Ramos (cell line): ENCODE measurements around the gene RGL2.
"Not testable (repeated sequence)": the region's sequence is repeated elsewhere in the genome, so short reads cannot be mapped to it uniquely, and the experiment has no call there.

Experiments
- in situ Hi-C: fragments of 300-500 bp; cut with MboI; formaldehyde crosslinking; loops from one replicate; pipeline ENCODE4 v1.14.3; 2022; ENCODE audit warnings: low sequenced_read_pairs; ENCODE audit not compliant: unreplicated experiment

RGL2 gene

GRCh38 chr6:33294086-33294823 lies 4.5 kb downstream of the RGL2 start:
- in situ Hi-C loops, result no loop called here

- in situ Hi-C loops, result no loop called here
Measured at GRCh38 chr6:33292996-33293682, 5.6 kb downstream of the RGL2 start.

GRCh38 chr6:33290459-33290858 lies 8.3 kb downstream of the RGL2 start:
- in situ Hi-C loops, result no loop called here

GRCh38 chr6:33289784-33290315 lies 8.9 kb downstream of the RGL2 start:
- in situ Hi-C loops, result no loop called here

- in situ Hi-C loops, result no loop called here
Measured at GRCh38 chr6:33288921-33289783, 9.6 kb downstream of the RGL2 start, which contains the start of the genes PFDN6 and WDR46. TSS of gene PFDN6 (plus strand) at chr6:33289601. CDS start at chr6:33289857, 256 bp downstream. TSS of gene WDR46 (minus strand) at chr6:33289239. CDS start at chr6:33289170, 69 bp downstream.

- in situ Hi-C loops, result no loop called here
Measured at GRCh38 chr6:33288141-33288920, 10.4 kb downstream of the RGL2 start.

GRCh38 chr6:33286946-33287914 lies 11.5 kb downstream of the RGL2 start:
- in situ Hi-C loops, result no loop called here

GRCh38 chr6:33285214-33285613 lies 13.5 kb downstream of the RGL2 start:
- in situ Hi-C loops, result not testable (repeated sequence)

GRCh38 chr6:33280539-33280938 lies 18.2 kb downstream of the RGL2 start:
- in situ Hi-C loops, result no loop called here

- in situ Hi-C loops, result no loop called here
Measured at GRCh38 chr6:33279971-33280511, 18.7 kb downstream of the RGL2 start.

- in situ Hi-C loops, result no loop called here
Measured at GRCh38 chr6:33279257-33279695, 19.5 kb downstream of the RGL2 start.

GRCh38 chr6:33278810-33279209 lies 19.9 kb downstream of the RGL2 start:
- in situ Hi-C loops, result no loop called here

- in situ Hi-C loops, result no loop called here
Measured at GRCh38 chr6:33278392-33278741, 20.4 kb downstream of the RGL2 start.

GRCh38 chr6:33277663-33278391 lies 20.9 kb downstream of the RGL2 start:
- in situ Hi-C loops, result no loop called here

- in situ Hi-C loops, result no loop called here
Measured at GRCh38 chr6:33276864-33277662, 21.7 kb downstream of the RGL2 start, which contains the start of gene B3GALT4. TSS of gene B3GALT4 (plus strand) at chr6:33277123. CDS start at chr6:33277420, 297 bp downstream.

GRCh38 chr6:33276581-33276863 lies 22.2 kb downstream of the RGL2 start:
- in situ Hi-C loops, result no loop called here
